NCI-H226 (cell line): ENCODE measurements around the gene NXPH3.

ENCODE experiments used
- DNase-seq: peaks from one replicate; pipeline ENCODE4 v3.0.0-alpha.2; 2015

NXPH3 gene

GRCh38 chr17:49576088-49576916 lies 631 bp downstream of the NXPH3 start:
- DNase-seq: peak; percentile 41

- DNase-seq: no peak
Measured at GRCh38 chr17:49576917-49577649, 1.4 kb downstream of the NXPH3 start.

- DNase-seq: no peak
Measured at GRCh38 chr17:49577650-49577934, 1.9 kb downstream of the NXPH3 start.

GRCh38 chr17:49577963-49578362 lies 2.3 kb downstream of the NXPH3 start:
- no peak for DNase-seq

- DNase-seq: no peak
Measured at GRCh38 chr17:49578414-49578813, 2.7 kb downstream of the NXPH3 start.

- no peak for DNase-seq
Measured at GRCh38 chr17:49578952-49579500, 3.4 kb downstream of the NXPH3 start.

- no peak for DNase-seq
Measured at GRCh38 chr17:49579522-49579921, 3.9 kb downstream of the NXPH3 start.

- no peak for DNase-seq
Measured at GRCh38 chr17:49580055-49580721, 4.5 kb downstream of the NXPH3 start.

GRCh38 chr17:49580981-49581647 lies 5.4 kb downstream of the NXPH3 start:
- no peak for DNase-seq

GRCh38 chr17:49581648-49581998 lies 6.0 kb downstream of the NXPH3 start:
- no peak for DNase-seq

- no peak for DNase-seq
Measured at GRCh38 chr17:49582055-49582722, 6.5 kb downstream of the NXPH3 start.

- DNase-seq: no peak
Measured at GRCh38 chr17:49582789-49583188, 7.1 kb downstream of the NXPH3 start.

- DNase-seq: no peak
Measured at GRCh38 chr17:49583226-49583625, 7.6 kb downstream of the NXPH3 start.

GRCh38 chr17:49583889-49584288 lies 8.2 kb downstream of the NXPH3 start:
- no peak for DNase-seq

GRCh38 chr17:49585422-49586027 lies 9.9 kb downstream of the NXPH3 start:
- no peak for DNase-seq

- DNase-seq: no peak
Measured at GRCh38 chr17:49587366-49588073, 11.8 kb downstream of the NXPH3 start.

GRCh38 chr17:49588312-49588711 lies 12.6 kb downstream of the NXPH3 start:
- DNase-seq: no peak

GRCh38 chr17:49588726-49589576 lies 13.3 kb downstream of the NXPH3 start:
- DNase-seq: no peak

- DNase-seq: no peak
Measured at GRCh38 chr17:49589577-49589927, 13.9 kb downstream of the NXPH3 start.

GRCh38 chr17:49590874-49591273 lies 15.2 kb downstream of the NXPH3 start:
- DNase-seq: no peak

GRCh38 chr17:49592263-49592662 lies 16.6 kb downstream of the NXPH3 start:
- DNase-seq: no peak
